ENCODE measurements around the gene PIGR. TPM values are rescaled to one million over a fixed set of nuclear protein-coding genes. Genes with fewer than 3 reads are reported as not detected.

The PIGR gene
- not detected for total RNA-seq

GRCh38 chr1:206946261-206946660, at the start of gene PIGR:
TSS of gene PIGR (minus strand) at chr1:206946466. CDS start at chr1:206940531, 5,935 bp downstream.

GRCh38 chr1:206970446-206970845, 24.2 kb upstream of the PIGR start, which contains the start of gene FCAMR:
TSS of gene FCAMR (minus strand) at chr1:206970460. CDS start at chr1:206970125, 335 bp downstream.

GRCh38 chr1:206921772-206922265, 24.4 kb downstream of the PIGR start, which contains the start of gene FCMR:
TSS of gene FCMR (minus strand) at chr1:206921941. CDS start at chr1:206921854, 87 bp downstream.

GRCh38 chr1:206897175-206897574, 49.1 kb downstream of the PIGR start, which contains the start of gene IL24:
TSS of gene IL24 (plus strand) at chr1:206897443. CDS start at chr1:206897833, 390 bp downstream.

Other genes starting within 250 kb of the PIGR start
- gene IL19, start 175.7 kb downstream of the PIGR start, total RNA-seq: not detected
- not detected for gene IL10, start 174.0 kb downstream of the PIGR start, total RNA-seq
- gene IL20, start 80.8 kb downstream of the PIGR start, total RNA-seq: under 1 TPM in 1 of 2 donors, not detected in 1; 0.34 TPM
- gene IL24, start 49.0 kb downstream of the PIGR start, total RNA-seq: 10 to 100 TPM in 1 of 2 donors, 1 to 10 TPM in 1; 9.6 to 56.6 TPM
- 10 to 100 TPM in 1 of 2 donors, 1 to 10 TPM in 1; 4.5 to 11.0 TPM for gene FCMR, start 24.5 kb downstream of the PIGR start, total RNA-seq
- gene FCAMR, start 24.0 kb upstream of the PIGR start, total RNA-seq: not detected
- gene C1orf116, start 86.3 kb upstream of the PIGR start, total RNA-seq: under 1 TPM in 1 of 2 donors, not detected in 1; under 0.01 TPM
- gene YOD1, start 104.7 kb upstream of the PIGR start, total RNA-seq: 10 to 100 TPM in 1 of 2 donors, 1 to 10 TPM in 1; 8.3 to 10.3 TPM
- 10 to 100 TPM; 12.0 to 23.1 TPM for gene PFKFB2, start 106.8 kb upstream of the PIGR start, total RNA-seq
- not detected for gene C4BPB, start 142.4 kb upstream of the PIGR start, total RNA-seq
- gene C4BPA, start 157.8 kb upstream of the PIGR start, total RNA-seq: not detected